GM10248 (cell line): ENCODE results near the gene PAF1.
"Not testable (repeated sequence)": the region's sequence is repeated elsewhere in the genome, so short reads cannot be mapped to it uniquely, and the experiment has no call there.

Experiments
- CTCF ChIA-PET: fragments of 300-600 bp; sonication (Branson Sonifier 250); formaldehyde crosslinking; extraction: SDS; loops from one replicate; lab custom pipeline; 2021; ENCODE audit warnings: antibody characterized with exemption; lab: Yijun Ruan, JAX
- POLR2A ChIA-PET: fragments of 350-650 bp; sonication (Branson Sonifier 250); formaldehyde crosslinking; extraction: SDS; loops from one replicate; lab custom pipeline; 2020; ENCODE audit warnings: antibody characterized with exemption; lab: Yijun Ruan, JAX
- DNase-seq: peaks from one replicate; pipeline ENCODE4 v3.0.0; 2012; ENCODE audit errors: extremely low spot score
- TF ChIP-seq, protein P1 (sequence below): IDR thresholded peaks from 2 replicates; pipeline ENCODE4 v1.5.1; 2012; ENCODE audit warnings: mild to moderate bottlenecking, low read depth; ENCODE audit errors: extremely low read depth, missing control alignments, control extremely low read depth

The PAF1 gene

DNA sequence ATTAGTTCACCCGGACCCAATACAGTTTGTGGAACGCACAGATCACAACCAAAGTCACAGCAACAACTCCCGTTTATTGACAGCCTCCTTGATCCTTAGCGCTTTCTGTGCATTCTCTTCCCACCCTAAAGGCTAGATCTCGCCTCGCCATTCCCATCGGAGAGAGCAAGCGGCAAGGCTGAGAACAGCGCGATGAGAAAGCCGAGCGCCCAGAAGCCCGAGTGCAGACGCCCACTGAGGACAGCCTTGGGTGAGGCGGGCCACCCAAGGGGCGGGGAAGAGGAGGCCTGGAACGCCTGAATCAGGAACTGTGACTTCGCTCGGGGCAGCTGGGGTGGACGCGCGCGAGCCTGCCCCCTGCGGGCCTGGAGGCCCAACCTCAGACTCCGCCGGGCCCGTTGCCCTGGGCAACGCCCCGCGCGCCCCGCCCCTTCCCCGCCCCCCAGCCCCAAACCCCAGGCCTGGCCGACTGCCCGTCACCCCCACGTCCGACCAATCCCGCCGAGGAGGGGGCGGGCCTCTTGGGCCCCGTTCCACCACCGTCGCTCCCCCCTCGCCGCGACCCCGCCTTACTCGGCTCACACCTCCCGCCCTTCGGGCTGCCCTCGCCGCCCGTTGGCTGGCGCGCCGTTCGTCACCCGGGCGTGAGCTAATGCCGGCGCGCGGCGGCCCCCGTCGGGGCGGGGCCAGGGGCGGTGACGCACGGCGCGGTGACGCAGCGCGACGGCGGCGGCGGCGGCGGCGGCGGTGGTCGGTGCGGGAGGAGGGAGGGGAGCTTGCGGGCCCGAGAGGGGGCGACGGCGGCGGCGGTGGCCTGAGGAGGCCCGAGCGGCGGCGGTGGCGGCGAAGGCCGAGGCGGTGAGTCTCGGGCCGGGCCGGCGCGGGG is 48.9 kb downstream of the PAF1 start, which contains the start of gene SAMD4B:
Gene SAMD4B, plus strand, starts transcription at position 703 of the 886 bp plus-strand sequence. CDS start 14,473 bp downstream, outside the sequence.
- TF ChIP-seq, protein P1, sequence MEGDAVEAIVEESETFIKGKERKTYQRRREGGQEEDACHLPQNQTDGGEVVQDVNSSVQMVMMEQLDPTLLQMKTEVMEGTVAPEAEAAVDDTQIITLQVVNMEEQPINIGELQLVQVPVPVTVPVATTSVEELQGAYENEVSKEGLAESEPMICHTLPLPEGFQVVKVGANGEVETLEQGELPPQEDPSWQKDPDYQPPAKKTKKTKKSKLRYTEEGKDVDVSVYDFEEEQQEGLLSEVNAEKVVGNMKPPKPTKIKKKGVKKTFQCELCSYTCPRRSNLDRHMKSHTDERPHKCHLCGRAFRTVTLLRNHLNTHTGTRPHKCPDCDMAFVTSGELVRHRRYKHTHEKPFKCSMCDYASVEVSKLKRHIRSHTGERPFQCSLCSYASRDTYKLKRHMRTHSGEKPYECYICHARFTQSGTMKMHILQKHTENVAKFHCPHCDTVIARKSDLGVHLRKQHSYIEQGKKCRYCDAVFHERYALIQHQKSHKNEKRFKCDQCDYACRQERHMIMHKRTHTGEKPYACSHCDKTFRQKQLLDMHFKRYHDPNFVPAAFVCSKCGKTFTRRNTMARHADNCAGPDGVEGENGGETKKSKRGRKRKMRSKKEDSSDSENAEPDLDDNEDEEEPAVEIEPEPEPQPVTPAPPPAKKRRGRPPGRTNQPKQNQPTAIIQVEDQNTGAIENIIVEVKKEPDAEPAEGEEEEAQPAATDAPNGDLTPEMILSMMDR: peak; percentile 77
- CTCF ChIA-PET: interaction anchor here (0.6 to 3.8 kb wide), 17 partner anchors 9 to 412 kb away, joined by 3 to 16 read pairs (median 5); partner anchors contain the start of genes EID2B, MRPS12, PLEKHG2 and SARS2
- DNase-seq: peak; percentile 99
- POLR2A ChIA-PET: interaction anchor here (0.5 to 1.3 kb wide), 9 partner anchors 50 to 1719 kb away, joined by 3 to 7 read pairs (median 3); partner anchors contain the start of genes MED29, PAF1 and ZFP36

DNA sequence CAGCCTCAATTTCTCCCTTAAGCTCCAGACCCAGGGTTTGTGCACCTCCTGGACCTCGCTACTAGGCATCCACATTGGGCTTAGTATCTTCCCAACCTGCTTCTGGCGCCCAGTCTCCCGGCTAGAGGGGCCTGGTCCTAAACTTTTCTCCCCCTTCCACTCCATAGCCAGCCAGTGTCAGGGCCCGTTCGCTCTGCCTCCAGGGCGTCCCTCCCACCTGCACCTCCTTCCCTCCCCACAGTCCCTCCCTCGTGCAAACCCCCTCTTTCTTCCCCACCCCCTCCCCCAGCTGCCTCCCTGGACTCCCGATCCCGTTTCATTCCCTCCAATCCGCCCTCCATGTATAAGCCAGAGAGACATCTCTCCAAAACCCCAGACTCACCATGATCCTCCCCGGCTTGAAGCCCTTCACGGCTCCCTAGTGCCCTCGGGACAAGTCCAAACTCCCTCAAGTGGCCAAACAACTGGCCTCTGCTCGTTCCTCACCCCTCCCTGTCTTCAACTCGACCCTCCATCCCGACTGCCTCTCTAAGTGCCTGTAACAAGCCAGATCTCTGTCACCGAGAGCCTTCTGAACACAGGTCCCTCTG is 49.7 kb downstream of the PAF1 start:
- TF ChIP-seq, protein P1: peak; percentile 5
- DNase-seq: no peak
- POLR2A ChIA-PET: interaction anchor here (0.6 to 1.3 kb wide), 3 partner anchors 50 to 1720 kb away, joined by 4 to 7 read pairs (median 6); partner anchors contain the start of genes MED29 and PAF1
- CTCF ChIA-PET: interaction anchor here (1.3 to 3.8 kb wide), 5 partner anchors 10 to 21 kb away, joined by 5 to 16 read pairs (median 10); no protein-coding TSS in a partner anchor

DNA sequence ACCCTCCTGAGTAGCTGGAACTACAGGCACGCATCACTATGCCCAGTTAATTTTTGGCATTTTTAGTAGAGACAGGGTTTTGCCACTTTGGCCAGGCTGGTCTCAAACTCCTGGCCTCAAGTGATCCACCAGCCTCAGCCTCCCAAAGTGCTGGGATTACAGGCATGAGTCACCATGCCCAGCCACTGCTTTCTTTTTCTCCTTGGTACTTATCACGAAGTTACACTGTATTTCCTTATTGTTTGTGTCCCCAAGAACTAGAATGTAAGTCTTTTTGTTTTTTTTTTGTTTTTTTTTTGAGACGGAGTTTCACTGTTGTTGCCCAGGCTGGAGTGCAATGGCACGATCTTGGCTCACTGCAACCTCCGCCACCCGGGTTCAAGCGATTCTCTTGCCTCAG is 50.8 kb downstream of the PAF1 start:
- CTCF ChIA-PET: interaction anchor here (0.9 to 3.8 kb wide), 3 partner anchors 10 to 12 kb away, joined by 3 to 16 read pairs (median 7); no protein-coding TSS in a partner anchor
- POLR2A ChIA-PET, DNase-seq: not testable (repeated sequence)

DNA sequence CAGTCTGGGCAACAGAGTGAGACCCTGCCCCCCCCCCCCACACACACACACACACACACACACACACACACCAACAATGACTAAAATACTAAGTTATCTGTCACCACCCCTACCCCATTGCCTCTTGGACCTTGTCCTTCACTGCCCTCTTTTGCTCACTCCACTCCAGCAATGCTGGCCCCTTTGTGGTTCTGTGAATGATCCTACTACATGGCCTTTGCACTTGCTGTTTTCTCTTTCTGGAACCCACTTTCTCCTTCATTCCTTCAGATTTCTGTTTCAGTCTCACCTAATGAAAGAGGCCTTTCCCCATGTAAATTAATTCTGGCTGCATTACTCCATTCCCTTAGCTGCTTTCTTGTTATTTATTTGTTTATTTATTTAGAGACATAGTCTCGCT is 51.2 kb downstream of the PAF1 start:
- no peak for DNase-seq
- ChIA-PET CTCF (interaction anchor here (0.9 to 1.2 kb wide), 2 partner anchors 10 to 58 kb away, joined by 3 read pairs; no protein-coding TSS in a partner anchor), POLR2A (no interaction called here)
- TF ChIP-seq, protein P1: peak; percentile 4

DNA sequence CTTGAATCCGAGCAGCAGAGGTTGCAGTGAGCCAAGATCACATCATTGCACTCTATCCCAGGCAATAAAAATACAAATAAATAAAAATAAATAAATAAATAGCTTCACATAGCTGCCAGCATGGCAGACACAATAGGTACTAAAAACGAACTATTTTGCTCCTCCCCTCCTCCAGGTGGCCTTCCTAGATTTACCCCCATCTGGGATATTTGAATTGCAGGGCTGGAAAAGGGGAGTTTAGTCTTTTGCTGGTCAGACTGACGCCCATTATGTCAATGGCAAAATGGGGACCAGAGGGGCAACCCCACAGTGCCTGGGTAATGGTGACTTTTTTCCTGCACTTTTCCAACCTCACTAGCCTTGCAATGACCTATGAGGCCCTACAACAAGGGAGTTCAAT is 54.4 kb downstream of the PAF1 start:
- CTCF ChIA-PET: interaction anchor here (1.4 to 2.9 kb wide), 3 partner anchors 9 to 214 kb away, joined by 3 to 12 read pairs (median 5); no protein-coding TSS in a partner anchor
- TF ChIP-seq, protein P1: no peak
- POLR2A ChIA-PET: no interaction called here
- DNase-seq: no peak
